WERI-Rb-1 (cell line): Measurements from ENCODE around the gene TSSK3.
"Not testable (repeated sequence)": the region's sequence is repeated elsewhere in the genome, so short reads cannot be mapped to it uniquely, and the experiment has no call there.

Experiments
- DNase-seq: peaks from one replicate; pipeline ENCODE4 v3.0.0-alpha.2; 2020
- H3K27ac ChIP-seq: fragments of 250-450 bp; sonication (Bioruptor Pico); 2 replicates; pipeline ENCODE4 v1.5.1; 2020; ENCODE audit warnings: mild to moderate bottlenecking, moderate library complexity
- H3K27me3 ChIP-seq: fragments of 250-450 bp; sonication (Bioruptor Pico); 2 replicates; pipeline ENCODE4 v1.5.1; 2021; ENCODE audit warnings: mild to moderate bottlenecking, low read depth, moderate library complexity; ENCODE audit not compliant: insufficient read depth, severe bottlenecking
- H3K36me3 ChIP-seq: fragments of 250-450 bp; sonication (Bioruptor Pico); 2 replicates; pipeline ENCODE4 v1.5.1; 2020; ENCODE audit warnings: mild to moderate bottlenecking, moderate library complexity
- H3K4me3 ChIP-seq: 2 replicates; pipeline ENCODE4 v1.5.1; 2011; ENCODE audit warnings: low read depth, mild to moderate bottlenecking, control low read depth, low read length
- H3K9me3 ChIP-seq: fragments of 250-450 bp; sonication (Bioruptor Pico); 2 replicates; pipeline ENCODE4 v1.5.1; 2021; ENCODE audit warnings: mild to moderate bottlenecking, moderate library complexity; ENCODE audit not compliant: severe bottlenecking
- TF ChIP-seq, protein P1 (sequence below): IDR thresholded peaks from 2 replicates; pipeline ENCODE4 v1.5.1; 2011; ENCODE audit warnings: low read depth, mild to moderate bottlenecking, control low read depth, inconsistent platforms, low read length

The TSSK3 gene

DNA sequence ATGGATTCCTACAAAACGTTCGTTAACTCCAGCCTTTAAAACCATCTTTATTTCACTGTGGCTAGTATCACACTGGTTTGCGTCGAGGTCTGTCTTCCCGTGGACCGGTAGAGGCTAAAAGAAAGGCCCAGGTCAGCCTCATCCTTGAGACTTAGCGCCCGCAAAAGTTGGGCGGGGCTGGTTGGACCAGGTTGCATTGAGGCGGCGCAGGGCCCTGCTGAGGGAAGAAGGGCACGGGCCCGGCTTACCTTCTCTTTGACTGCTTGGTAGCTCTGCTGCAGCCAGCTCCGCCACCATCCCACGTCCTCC is 31.4 kb downstream of the TSSK3 start:
- Histone ChIP-seq H3K27ac (peak overlapping the region; percentile 88), H3K36me3 (peaks cover 44% of the 10 kb centered on the region), H3K27me3 (no peaks in the 10 kb centered on the region), H3K9me3 (no peaks in the 10 kb centered on the region), H3K4me3 (peak overlapping the region; percentile 65)
- peak; percentile 51 for DNase-seq
- TF ChIP-seq, protein P1, sequence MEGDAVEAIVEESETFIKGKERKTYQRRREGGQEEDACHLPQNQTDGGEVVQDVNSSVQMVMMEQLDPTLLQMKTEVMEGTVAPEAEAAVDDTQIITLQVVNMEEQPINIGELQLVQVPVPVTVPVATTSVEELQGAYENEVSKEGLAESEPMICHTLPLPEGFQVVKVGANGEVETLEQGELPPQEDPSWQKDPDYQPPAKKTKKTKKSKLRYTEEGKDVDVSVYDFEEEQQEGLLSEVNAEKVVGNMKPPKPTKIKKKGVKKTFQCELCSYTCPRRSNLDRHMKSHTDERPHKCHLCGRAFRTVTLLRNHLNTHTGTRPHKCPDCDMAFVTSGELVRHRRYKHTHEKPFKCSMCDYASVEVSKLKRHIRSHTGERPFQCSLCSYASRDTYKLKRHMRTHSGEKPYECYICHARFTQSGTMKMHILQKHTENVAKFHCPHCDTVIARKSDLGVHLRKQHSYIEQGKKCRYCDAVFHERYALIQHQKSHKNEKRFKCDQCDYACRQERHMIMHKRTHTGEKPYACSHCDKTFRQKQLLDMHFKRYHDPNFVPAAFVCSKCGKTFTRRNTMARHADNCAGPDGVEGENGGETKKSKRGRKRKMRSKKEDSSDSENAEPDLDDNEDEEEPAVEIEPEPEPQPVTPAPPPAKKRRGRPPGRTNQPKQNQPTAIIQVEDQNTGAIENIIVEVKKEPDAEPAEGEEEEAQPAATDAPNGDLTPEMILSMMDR: no peak

DNA sequence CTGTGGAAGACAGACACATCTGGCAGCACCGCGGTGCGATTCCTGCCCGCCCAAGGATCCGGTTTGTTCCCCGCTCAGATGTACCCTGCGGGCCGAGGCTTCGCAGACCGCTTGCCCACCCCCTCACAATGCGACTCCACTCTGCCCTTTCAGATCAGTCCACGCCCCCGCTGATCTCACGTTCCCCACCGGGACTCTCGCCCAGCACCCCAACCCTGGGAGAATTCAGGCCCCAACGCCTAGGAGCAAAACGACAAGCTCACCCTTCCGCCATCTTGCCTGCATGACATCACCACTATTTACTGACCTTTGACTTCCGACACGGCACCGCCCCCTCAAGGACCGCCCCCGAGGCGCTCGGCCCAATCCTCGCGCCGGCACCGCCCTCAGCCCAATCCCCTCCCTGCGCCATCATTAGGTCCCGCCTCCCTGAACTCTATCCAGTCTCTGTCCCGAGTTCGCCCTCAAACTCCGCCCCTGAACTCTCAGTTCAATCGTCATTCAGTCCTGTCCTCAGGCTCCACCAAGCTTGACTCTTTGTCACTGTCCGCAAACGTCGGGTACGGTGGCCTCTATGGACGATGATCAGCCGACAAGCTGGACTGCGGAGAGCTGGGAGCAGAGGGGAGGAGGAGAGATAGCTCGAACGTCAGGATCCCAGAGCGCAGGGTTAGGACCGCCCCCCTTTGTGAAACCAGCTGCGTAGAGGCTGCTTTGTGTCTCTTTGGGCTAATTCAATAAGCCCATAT is 32.0 kb downstream of the TSSK3 start, which contains the start of gene BSDC1:
TSS of gene BSDC1 (minus strand) at position 301 of the 749 bp plus-strand sequence. CDS start at position 274, 27 bp downstream.
- Histone ChIP-seq H3K9me3 (no peaks in the 10 kb centered on the region), H3K27ac (peak within 1 kb of the TSS; percentile 88), H3K36me3 (peaks cover 41% of the 10 kb centered on the region), H3K4me3 (peak within 1 kb of the TSS; percentile 65), H3K27me3 (no peaks in the 10 kb centered on the region)
- TF ChIP-seq, protein P1: no peak
- DNase-seq: peak; percentile 99

DNA sequence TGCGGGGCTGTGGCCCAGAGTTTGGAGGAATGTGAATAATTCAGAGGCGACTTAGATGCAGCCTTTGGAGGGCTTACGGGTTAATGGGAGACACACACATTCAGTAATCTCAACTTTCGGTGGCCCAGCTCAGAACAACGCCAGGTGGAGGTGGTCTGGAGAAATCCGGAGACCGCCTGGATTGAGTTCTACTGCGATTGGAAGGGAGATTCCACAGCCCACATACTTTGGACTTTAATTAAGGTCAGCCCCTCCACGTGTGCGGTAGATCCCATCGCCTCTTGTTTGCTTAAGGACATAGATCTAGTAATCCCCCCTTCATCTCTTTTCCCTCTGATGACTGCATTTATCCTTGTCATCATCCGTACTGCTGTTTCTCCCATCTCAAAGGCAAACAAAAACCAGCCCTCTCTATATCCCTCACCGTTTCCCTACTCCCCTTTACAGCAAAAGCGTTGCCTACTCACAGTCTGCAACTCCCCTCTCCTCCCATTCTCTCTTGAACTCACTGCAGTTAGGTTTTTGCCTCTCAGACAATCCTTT is 32.6 kb downstream of the TSSK3 start:
- Histone ChIP-seq H3K27me3 (no peaks in the 10 kb centered on the region), H3K27ac (peak overlapping the region; percentile 83), H3K36me3 (peaks cover 36% of the 10 kb centered on the region), H3K4me3 (peak overlapping the region; percentile 65), H3K9me3 (no peaks in the 10 kb centered on the region)
- TF ChIP-seq, protein P1: no peak
- DNase-seq: no peak

DNA sequence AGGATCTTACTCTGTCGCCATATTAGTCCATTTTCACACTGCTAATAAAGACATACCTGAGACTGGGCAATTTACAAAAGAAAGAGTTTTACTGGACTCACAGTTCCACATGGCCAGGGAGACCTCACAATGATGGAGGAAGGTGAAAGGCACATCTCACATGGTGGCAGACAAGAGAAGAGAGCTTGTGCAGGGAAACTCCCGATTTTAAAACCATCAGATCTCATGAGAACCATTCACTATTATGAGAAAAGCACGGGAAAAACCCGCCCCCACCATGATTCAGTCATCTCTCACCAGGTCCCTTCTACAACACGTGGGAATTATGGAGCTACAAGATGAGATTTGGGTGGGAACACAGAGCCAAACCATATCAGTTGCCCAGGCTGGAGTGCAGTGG is 34.2 kb downstream of the TSSK3 start:
- not testable (repeated sequence) for H3K4me3 ChIP-seq, DNase-seq, H3K27ac ChIP-seq, H3K9me3 ChIP-seq, H3K27me3 ChIP-seq
- peaks cover 21% of the 10 kb centered on the region for H3K36me3 ChIP-seq

DNA sequence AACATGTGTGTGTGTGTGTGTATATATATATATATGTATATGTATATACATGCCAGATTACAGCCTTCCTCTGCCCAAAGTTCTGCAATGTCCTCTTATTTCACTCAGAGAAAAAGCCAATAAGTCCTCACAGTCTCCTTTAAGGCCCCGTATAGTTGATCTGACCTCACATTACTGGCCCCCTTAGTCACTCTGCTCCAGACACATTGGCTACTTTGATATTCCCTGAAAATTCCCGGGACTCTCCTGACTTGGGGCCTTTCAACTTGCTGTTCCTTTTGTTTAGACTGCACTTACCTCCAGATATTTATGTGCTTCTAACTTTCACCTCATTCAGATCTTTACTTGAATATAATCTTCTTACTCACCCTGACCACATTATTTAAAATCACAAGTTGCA is 36.1 kb downstream of the TSSK3 start:
- no peaks in the 10 kb centered on the region for H3K27me3 ChIP-seq
- TF ChIP-seq, protein P1: no peak
- peaks cover 4% of the 10 kb centered on the region for H3K36me3 ChIP-seq
- no peak overlapping the region for H3K4me3 ChIP-seq
- no peak for DNase-seq
- no peaks in the 10 kb centered on the region for H3K9me3 ChIP-seq
- H3K27ac ChIP-seq: no peak overlapping the region

DNA sequence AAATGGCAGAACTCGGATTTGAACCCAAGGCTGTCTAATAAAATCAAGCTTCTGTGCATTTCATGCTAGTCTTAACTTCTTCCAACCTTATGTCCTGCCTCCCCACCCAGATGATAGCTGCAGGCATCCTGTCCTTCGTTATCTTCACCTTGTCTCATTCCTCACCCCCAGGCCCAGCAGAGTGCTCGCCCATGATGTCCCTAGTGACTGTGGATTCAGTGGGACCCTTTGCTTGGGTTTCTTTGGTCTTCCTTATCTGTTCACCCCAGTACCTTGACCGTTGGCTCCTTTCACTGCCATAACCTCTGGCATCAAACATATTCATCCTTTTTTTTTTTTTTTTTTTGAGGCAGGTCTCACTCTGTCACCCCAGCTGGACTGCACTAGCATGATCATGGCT is 37.5 kb downstream of the TSSK3 start:
- H3K27ac ChIP-seq: no peak overlapping the region
- TF ChIP-seq, protein P1: no peak
- no peaks in the 10 kb centered on the region for H3K27me3 ChIP-seq
- DNase-seq: no peak
- no peaks in the 10 kb centered on the region for H3K36me3 ChIP-seq
- no peak overlapping the region for H3K4me3 ChIP-seq
- H3K9me3 ChIP-seq: no peaks in the 10 kb centered on the region
